Esophagus muscularis mucosa (tissue), 4 donors: Measurements from ENCODE around the gene NCOA7. TPM values are rescaled to one million over a fixed set of nuclear protein-coding genes. Genes with fewer than 3 reads are reported as not detected.
A peak's percentile ranks its signal among the peaks of the same experiment; 100 is the strongest.

Experiments
- DNase-seq: peaks from one replicate; pipeline ENCODE4 v3.0.0-alpha.2; 2017; ENCODE audit errors: extremely low spot score
- H3K27ac ChIP-seq, 4 donors: fragments of 200-600 bp; sonication (generic); replicated peaks in 1 of 4; 1 replicate in 3 of 4; 2 replicates in 1 of 4; pipeline ENCODE4 v1.5.1; 2016 to 2019; ENCODE audit warnings: mild to moderate bottlenecking in 1 of 4
- H3K27me3 ChIP-seq, 4 donors: fragments of 200-600 bp; sonication (generic); one replicate each; pipeline versions ENCODE4 v1.5.1 to v1.6.0; 2016 to 2019
- H3K36me3 ChIP-seq, 4 donors: fragments of 200-600 bp; sonication (generic); one replicate each; pipeline ENCODE4 v1.5.1; 2016 to 2019
- H3K4me1 ChIP-seq, 4 donors: fragments of 200-600 bp; sonication (generic); one replicate each; pipeline ENCODE4 v1.5.1; 2016 to 2019
- H3K4me3 ChIP-seq, 4 donors: fragments of 200-600 bp; sonication (generic); 1 replicate in 2 of 4; 2 replicates in 2 of 4; pipeline ENCODE4 v1.5.1; 2016 to 2019; ENCODE audit warnings: mild to moderate bottlenecking in 4 of 4, moderate library complexity in 1 of 4
- H3K9me3 ChIP-seq, 4 donors: fragments of 200-600 bp; sonication (generic); 1 replicate in 3 of 4; 2 replicates in 1 of 4; pipeline ENCODE4 v1.5.1; 2016 to 2019
- EP300 ChIP-seq: sonication (generic); formaldehyde crosslinking; IDR thresholded peaks from one replicate; pipeline ENCODE4 v1.6.1; 2017; ENCODE audit warnings: antibody characterized with exemption
- POLR2A ChIP-seq: fragments of 450-650 bp; IDR thresholded peaks from one replicate; pipeline ENCODE4 v1.6.1; 2017; ENCODE audit warnings: antibody characterized with exemption, moderate library complexity, mild to moderate bottlenecking, low read depth
- POLR2AphosphoS5 ChIP-seq, 2 donors: sonication (generic); formaldehyde crosslinking; IDR thresholded peaks; one replicate each; pipeline ENCODE4 v1.6.1; 2017; ENCODE audit warnings: antibody characterized with exemption in 2 of 2
- WGBS: methylation state at CpG from one replicate; pipeline ENCODE4 v1.1.5; 2018; 5-methylcytosine and 5-hydroxymethylcytosine counted together
- intact Hi-C: fragments of 100-400 bp; cut with DNase I; formaldehyde crosslinking; loops from one replicate; pipeline ENCODE4 v1.15.1; 2023
- total RNA-seq, 4 donors: library from RNA; depleted of rRNA; stranded (reverse); fragments of >200 nt; gene quantifications; one replicate each; pipeline versions ENCODE4 v1.1.0 to v1.2.1, GENCODE V29; 2016
- TF ChIP-seq, protein P1 (sequence below), 3 experiments: fragments of 200-600 bp in 2 of 3; fragments of 450-650 bp in 1 of 3; sonication (generic) in 2 of 3; IDR thresholded peaks; one replicate each; pipeline ENCODE4 v1.5.1; 2017 to 2019; ENCODE audit warnings: antibody characterized with exemption in 3 of 3, mild to moderate bottlenecking in 2 of 3, moderate library complexity in 1 of 3

NCOA7 gene
- total RNA-seq, 4 donors from 2014 or later = 15.4 to 29.0 (median 19.9) TPM

DNA sequence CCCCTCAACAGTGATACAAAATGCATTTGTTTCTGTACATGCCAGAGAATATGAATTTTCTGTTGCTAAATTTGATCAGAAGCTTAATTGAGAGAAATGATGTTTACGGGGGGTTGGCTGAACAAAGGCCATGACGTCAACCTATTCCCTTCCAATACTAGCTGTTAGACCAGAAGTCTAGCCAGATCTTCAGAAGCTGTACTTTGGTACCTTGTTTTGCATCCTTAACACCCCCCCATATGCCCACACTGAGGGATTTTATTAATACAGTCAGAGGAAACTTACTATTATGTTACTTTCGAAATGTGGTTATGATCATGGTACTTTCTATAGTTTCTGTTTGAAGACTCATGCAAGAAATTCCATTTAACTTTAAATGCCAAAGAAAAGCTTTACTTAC lies 3.1 kb downstream of the NCOA7 start:
- Histone ChIP-seq H3K27ac (peak overlapping the region in 3 of 4 donors; percentile 36 to 96 (median 37)), H3K9me3 (no peaks in the 10 kb centered on the region), H3K27me3 (no peaks in the 10 kb centered on the region), H3K4me3 (peak overlapping the region in 2 of 4 donors; percentile 0 to 13), H3K36me3 (peaks cover 0 to under 1% (median 0%) of the 10 kb centered on the region in 4 donors), H3K4me1 (peaks cover 13 to 48% (median 30%) of the 10 kb centered on the region in 4 donors)
- WGBS = 61% methylated on average over 3 of the region's 3 CpGs
- TF ChIP-seq, protein P1, sequence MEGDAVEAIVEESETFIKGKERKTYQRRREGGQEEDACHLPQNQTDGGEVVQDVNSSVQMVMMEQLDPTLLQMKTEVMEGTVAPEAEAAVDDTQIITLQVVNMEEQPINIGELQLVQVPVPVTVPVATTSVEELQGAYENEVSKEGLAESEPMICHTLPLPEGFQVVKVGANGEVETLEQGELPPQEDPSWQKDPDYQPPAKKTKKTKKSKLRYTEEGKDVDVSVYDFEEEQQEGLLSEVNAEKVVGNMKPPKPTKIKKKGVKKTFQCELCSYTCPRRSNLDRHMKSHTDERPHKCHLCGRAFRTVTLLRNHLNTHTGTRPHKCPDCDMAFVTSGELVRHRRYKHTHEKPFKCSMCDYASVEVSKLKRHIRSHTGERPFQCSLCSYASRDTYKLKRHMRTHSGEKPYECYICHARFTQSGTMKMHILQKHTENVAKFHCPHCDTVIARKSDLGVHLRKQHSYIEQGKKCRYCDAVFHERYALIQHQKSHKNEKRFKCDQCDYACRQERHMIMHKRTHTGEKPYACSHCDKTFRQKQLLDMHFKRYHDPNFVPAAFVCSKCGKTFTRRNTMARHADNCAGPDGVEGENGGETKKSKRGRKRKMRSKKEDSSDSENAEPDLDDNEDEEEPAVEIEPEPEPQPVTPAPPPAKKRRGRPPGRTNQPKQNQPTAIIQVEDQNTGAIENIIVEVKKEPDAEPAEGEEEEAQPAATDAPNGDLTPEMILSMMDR (IDR thresholded peaks at IDR 0.05) = no peak
- TF ChIP-seq POLR2A (no peak), EP300 (no peak), POLR2AphosphoS5 (IDR thresholded peaks at IDR 0.05) (no peak)
- DNase-seq = no peak
- intact Hi-C loops = no loop called here

DNA sequence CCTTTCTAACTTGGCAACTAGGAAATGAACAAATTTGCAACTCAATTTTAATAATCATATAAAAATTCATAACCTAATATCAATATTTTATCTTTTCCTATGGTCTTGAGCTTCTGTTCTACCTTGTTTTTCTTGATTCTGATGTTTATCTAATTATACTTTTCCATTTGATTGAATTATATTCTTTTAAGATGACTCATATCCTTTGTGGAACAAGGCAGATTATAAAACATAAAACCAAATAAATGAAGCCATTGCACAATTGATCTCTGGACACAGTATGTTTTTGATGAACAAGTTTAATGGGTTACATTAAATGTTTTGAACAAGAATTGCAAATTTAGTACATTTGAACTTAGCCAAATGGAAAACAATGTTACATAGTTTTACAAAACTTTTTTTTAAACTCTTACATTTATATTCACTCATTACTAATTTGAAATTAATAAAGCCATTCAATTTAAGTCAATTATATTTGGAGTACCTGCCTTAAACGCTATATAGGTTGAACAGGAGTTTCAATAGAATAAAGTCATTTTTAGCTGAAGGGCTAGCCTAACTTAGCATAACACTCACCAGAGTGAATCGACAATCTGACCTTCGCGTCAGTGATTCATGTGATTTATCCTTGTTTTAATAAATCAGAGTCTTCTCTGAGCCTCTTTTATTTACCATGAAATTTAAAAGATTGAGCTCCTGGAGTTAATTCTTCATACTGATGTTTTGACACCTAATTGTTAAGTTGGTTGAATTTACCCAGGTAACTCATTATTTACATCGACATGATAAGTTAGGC lies 3.8 kb downstream of the NCOA7 start:
- peak overlapping the region in 1 of 4 donors; percentile 13 for H3K4me3 ChIP-seq
- peak overlapping the region in 2 of 4 donors; percentile 3 to 96 for H3K27ac ChIP-seq
- WGBS = 91% methylated on average over 5 of the region's 5 CpGs
- H3K9me3 ChIP-seq = no peaks in the 10 kb centered on the region
- H3K27me3 ChIP-seq = no peaks in the 10 kb centered on the region
- intact Hi-C loops = no loop called here
- DNase-seq = no peak
- peaks cover 6 to 42% (median 28%) of the 10 kb centered on the region in 4 donors for H3K4me1 ChIP-seq
- peaks cover 0 to 5% (median 0%) of the 10 kb centered on the region in 4 donors for H3K36me3 ChIP-seq
- TF ChIP-seq POLR2A (no peak), EP300 (no peak), POLR2AphosphoS5 (IDR thresholded peaks at IDR 0.05) (no peak)
- TF ChIP-seq, protein P1 (IDR thresholded peaks at IDR 0.05) = no peak

DNA sequence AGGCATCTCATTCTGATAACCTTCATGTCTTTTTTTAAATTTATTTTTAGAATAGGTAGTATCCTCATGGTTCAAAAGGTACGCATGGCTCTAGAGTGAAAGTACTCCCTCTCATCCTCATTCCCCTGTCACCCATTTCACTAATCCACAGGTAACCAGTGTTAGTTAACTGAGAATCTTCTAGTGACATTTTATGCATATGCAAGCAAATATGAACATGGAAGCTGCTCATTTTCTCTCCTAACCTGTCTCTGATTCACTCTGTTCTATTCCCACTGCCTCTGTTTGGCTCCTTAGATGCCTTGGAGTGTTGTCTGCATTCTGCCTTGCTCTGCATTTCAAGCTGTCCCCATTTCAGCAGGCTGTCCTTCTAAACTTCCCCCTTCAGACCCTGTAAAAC lies 4.5 kb downstream of the NCOA7 start:
- Histone ChIP-seq H3K4me1 (peaks cover 0 to 35% (median 21%) of the 10 kb centered on the region in 4 donors), H3K27ac (no peak overlapping the region), H3K36me3 (peaks cover 0 to 5% (median 0%) of the 10 kb centered on the region in 4 donors), H3K4me3 (no peak overlapping the region), H3K27me3 (no peaks in the 10 kb centered on the region), H3K9me3 (no peaks in the 10 kb centered on the region)
- WGBS = 100% methylated on average over 1 of the region's 1 CpG
- no peak for DNase-seq
- intact Hi-C loops = no loop called here
- no peak for TF ChIP-seq POLR2AphosphoS5 (IDR thresholded peaks at IDR 0.05)
- TF ChIP-seq EP300 = no peak
- TF ChIP-seq POLR2A = no peak
- TF ChIP-seq, protein P1 (IDR thresholded peaks at IDR 0.05) = no peak

DNA sequence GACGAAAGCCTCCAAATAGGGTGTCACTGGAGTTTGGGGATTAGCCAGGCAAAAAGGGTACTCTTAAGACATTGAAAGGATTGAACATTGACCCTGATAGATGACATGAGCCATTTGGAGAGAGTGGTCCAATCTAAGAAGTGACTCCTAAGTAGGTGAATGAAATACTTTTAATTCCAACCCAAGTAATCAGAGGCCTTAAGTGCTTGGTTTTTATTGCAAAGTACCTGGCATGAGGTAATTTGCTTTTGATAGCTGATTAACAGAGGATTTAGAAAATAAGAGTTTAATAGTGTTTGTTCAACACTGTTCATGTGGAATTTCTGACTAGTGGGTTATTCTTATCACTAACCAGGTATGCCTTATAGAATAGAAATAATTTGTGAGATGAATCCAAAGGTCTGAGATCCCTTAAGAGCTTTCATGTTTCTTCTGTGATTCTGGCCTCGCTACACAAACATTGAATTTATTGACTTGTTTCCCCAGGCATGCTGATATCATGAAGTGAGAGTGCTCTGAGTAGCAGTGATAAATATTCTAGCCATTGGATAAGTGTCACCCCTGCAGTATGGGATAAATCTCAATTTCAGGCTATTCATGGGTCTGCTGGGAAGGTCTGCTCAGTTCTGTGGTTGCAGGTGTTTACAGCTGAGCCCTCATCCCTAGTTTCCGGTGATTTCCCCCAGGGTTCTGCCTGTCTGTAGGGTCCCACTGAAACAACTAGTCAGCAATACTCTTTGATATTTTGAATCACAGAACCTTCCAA lies 6.5 kb downstream of the NCOA7 start:
- no peak for DNase-seq
- Histone ChIP-seq H3K9me3 (no peaks in the 10 kb centered on the region), H3K27ac (no peak overlapping the region), H3K36me3 (peaks cover 0 to 5% (median 0%) of the 10 kb centered on the region in 4 donors), H3K4me1 (peaks cover 0 to 32% (median 17%) of the 10 kb centered on the region in 4 donors), H3K27me3 (no peaks in the 10 kb centered on the region), H3K4me3 (no peak overlapping the region)
- 93% methylated on average over 3 of the region's 3 CpGs for WGBS
- intact Hi-C loops = no loop called here
- no peak for TF ChIP-seq EP300

DNA sequence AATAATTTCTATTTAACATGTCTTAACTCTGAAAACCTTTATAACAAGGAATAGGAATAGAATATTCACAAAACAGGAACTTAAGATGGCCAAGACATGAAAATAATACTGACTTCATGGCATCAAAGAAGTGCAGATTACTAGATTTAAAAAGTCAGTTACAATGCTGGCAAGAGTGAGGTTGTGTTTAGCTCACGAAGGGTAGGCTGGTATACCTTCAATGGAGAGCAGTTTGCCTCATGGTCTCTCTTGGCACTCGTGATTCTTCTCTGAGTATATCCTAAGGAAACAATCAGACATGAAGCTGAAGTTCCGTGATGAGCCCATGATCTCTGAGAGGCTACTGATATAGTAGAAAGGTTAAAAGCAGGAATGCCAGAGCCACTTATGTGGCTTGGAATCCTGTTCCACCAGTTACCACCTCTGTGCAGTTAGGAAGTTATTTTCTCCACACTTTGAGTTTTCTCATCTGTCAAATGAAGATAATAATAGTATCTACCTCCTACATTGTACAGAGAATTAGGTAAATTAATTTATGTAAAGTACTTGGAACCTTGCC lies 7.2 kb downstream of the NCOA7 start:
- Histone ChIP-seq H3K27ac (no peak overlapping the region), H3K27me3 (no peaks in the 10 kb centered on the region), H3K9me3 (no peaks in the 10 kb centered on the region), H3K36me3 (peaks cover 0 to 10% (median 0%) of the 10 kb centered on the region in 4 donors), H3K4me1 (peaks cover 0 to 28% (median 14%) of the 10 kb centered on the region in 4 donors), H3K4me3 (no peak overlapping the region)
- intact Hi-C loops = no loop called here
- WGBS = 86% methylated on average over 3 of the region's 3 CpGs
- no peak for TF ChIP-seq POLR2AphosphoS5 (IDR thresholded peaks at IDR 0.05)
- TF ChIP-seq EP300 = no peak
- TF ChIP-seq, protein P1 (IDR thresholded peaks at IDR 0.05) = no peak
- no peak for TF ChIP-seq POLR2A
- no peak for DNase-seq
